Stimulated activated naive CD8-positive, alpha-beta T cell treated with anti-CD3 and anti-CD28 coated beads, Interleukin-15, amount 100 ng/mL, for 72 hours (primary cell): Measurements from ENCODE around the gene CDKL1.

Experiments used
- ATAC-seq: fragments of 150-1000 bp; cut with Tn5 transposase; 2 replicates; pipeline ENCODE4 v1.10.0; 2021; ENCODE audit warnings: mild to moderate bottlenecking, moderate library complexity
- DNase-seq, 2 donors: peaks; one replicate each; pipeline ENCODE4 v3.0.0; 2021 to 2022
- H3K27ac Mint-ChIP-seq, 2 donors: one replicate each; pipeline ENCODE4 v1.8.0; 2022; ENCODE audit warnings: mild to moderate bottlenecking in 2 of 2, mixed read lengths in 2 of 2, moderate library complexity in 2 of 2
- H3K27me3 Mint-ChIP-seq: one replicate; pipeline ENCODE4 v1.8.0; 2022; ENCODE audit warnings: mixed read lengths
- H3K4me1 Mint-ChIP-seq: one replicate; pipeline ENCODE4 v1.8.0; 2022; ENCODE audit warnings: mild to moderate bottlenecking, mixed read lengths
- H3K4me3 Mint-ChIP-seq, 2 donors: one replicate each; pipeline ENCODE4 v1.8.0; 2022; ENCODE audit warnings: mild to moderate bottlenecking in 2 of 2, mixed read lengths in 2 of 2, moderate library complexity in 1 of 2
- H3K9me3 Mint-ChIP-seq, 2 donors: one replicate each; pipeline ENCODE4 v1.8.0; 2022; ENCODE audit warnings: mixed read lengths in 2 of 2

CDKL1 gene

DNA sequence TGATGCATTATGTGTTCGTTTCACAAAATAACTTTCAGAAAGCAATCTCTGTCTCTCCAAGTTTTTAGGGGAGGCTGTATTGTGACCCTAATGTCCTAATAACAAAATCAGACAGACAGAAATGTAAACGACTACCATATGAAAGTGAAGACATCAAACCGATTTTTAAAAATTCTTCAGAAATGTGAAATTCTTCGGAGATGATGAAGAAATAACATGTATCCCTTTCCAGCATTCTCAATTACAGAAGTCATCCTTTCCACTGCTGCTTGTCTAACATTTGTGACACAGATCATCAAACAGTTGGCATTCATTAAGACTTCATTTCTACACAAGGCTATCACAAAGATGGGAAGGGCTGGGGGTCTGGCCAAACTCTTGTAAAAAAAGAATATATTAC lies 43.6 kb downstream of the CDKL1 start:
- ATAC-seq (no peak), DNase-seq (no peak)
- Mint-ChIP-seq H3K27ac (no peak overlapping the region), H3K4me3 (no peak overlapping the region), H3K4me1 (peaks cover 18% of the 10 kb centered on the region), H3K9me3 (no peaks in the 10 kb centered on the region), H3K27me3 (no peaks in the 10 kb centered on the region)

DNA sequence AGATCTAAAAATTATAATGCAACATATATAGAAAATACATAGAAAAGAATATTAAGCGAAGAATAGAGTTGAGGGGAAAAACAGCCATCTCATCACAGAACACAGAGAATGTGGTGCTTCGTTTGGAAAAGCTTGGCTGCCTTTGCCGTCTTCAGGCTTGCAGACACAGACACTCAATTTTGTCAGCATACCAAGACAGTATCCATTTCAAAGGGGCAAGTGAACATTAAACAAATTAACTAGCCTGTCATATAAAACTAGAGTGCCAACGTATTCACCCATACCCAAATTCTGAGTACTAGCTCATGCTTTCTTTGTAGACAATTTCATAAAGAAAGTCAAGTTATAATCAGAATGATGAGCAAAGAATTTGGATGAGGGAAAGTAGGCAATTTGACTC lies 44.1 kb downstream of the CDKL1 start:
- DNase-seq (no peak), ATAC-seq (no peak)
- no peak overlapping the region for H3K27ac Mint-ChIP-seq
- H3K9me3 Mint-ChIP-seq: no peaks in the 10 kb centered on the region
- H3K4me3 Mint-ChIP-seq: no peak overlapping the region
- H3K4me1 Mint-ChIP-seq: peaks cover 14% of the 10 kb centered on the region
- peaks cover 3% of the 10 kb centered on the region for H3K27me3 Mint-ChIP-seq

DNA sequence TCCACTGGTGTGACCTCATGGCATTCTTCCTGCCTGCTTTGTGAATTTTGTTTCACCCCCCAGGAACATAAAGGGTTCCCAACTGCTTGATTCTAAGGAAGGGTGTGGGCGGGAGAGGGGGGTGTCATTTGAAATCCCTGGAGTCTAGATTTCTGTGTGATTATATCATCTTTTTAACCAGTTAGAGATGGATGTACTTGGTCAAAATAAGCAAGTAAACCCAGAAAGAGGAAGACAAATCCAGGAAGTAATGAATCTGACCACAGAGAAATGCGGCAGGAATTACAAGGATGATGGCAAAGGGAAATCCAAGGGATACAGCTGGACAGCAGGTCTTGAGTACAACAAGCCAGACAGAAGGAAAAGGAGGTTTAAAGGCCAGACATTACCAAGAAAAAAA lies 45.7 kb downstream of the CDKL1 start:
- ATAC-seq (no peak), DNase-seq (no peak)
- H3K4me3 Mint-ChIP-seq: no peak overlapping the region
- H3K9me3 Mint-ChIP-seq: no peaks in the 10 kb centered on the region
- H3K4me1 Mint-ChIP-seq: peaks cover 15% of the 10 kb centered on the region
- peaks cover 8% of the 10 kb centered on the region for H3K27me3 Mint-ChIP-seq
- H3K27ac Mint-ChIP-seq: no peak overlapping the region

DNA sequence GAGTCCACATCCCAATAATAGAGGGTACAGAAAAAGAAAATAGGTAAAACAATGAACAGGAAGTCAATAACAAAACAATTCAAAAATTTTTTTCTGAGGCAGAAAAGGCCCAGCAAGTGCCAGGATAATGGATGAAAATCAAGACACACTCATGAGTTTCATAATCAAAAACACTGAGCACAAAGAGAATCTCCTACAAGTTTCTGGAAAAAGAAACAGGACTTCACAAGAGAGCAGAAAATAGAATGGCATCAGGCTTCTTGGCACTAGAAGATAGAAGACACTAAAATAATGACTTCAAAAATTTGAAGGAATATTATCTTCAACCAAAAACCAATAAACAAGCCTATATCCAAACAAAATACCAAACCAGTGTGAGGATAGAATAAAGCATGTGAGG lies 47.7 kb downstream of the CDKL1 start:
- peaks cover 21% of the 10 kb centered on the region for H3K4me1 Mint-ChIP-seq
- H3K4me3 Mint-ChIP-seq: no peak overlapping the region
- no peaks in the 10 kb centered on the region for H3K9me3 Mint-ChIP-seq
- ATAC-seq (no peak), DNase-seq (no peak)
- H3K27ac Mint-ChIP-seq: no peak overlapping the region
- H3K27me3 Mint-ChIP-seq: peaks cover 8% of the 10 kb centered on the region

DNA sequence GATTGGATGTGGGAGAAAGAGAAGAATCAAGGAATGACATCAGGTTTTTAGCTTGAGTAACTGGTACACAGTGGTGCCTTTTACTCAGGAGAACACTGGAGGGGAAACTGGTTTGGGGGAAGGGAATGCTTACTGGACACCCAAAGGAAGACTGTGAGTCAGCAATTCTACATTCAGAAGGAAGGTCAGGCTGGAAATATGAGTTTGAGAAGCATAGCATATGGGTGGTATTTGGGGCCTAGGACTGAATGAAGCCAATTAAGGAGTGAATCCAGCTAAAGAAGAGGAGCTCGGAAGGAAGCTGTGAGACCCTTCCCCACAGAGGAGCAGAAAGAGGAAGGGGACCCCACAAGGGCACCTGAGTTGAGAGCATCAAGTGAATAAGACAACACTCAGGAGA lies 49.2 kb downstream of the CDKL1 start:
- Mint-ChIP-seq H3K4me1 (peaks cover 35% of the 10 kb centered on the region), H3K27ac (no peak overlapping the region), H3K9me3 (no peaks in the 10 kb centered on the region), H3K27me3 (peaks cover 8% of the 10 kb centered on the region), H3K4me3 (no peak overlapping the region)
- no peak for ATAC-seq
- no peak for DNase-seq

DNA sequence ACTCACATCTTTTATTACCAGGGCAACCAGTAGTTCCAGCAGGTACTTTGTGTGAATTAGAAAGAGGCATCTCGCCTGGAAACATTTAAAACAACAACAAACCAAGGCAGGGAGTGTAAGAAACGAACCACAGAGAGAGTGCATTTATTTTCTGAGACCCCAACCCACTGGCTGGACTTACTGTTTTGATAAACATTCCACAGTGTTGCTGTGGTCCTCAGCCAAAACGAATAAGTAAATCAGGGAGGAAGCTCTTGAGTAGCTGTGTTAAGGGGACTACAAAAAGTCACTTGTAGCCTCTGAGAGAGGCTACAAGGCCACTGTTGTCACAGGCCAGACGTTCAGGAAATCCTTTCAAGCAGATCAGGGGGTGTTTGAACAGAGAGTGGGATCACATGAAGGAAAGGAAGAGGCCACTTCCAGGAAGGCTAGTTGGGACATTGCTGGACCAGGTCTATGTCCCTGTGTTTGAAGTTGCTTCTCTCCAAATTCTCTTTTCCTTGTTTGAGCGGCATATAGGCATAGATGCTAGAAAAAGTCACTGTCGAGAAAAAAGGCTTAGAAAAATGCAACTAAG lies 50.7 kb downstream of the CDKL1 start:
- ATAC-seq (no peak), DNase-seq (no peak)
- Mint-ChIP-seq H3K27me3 (peaks cover 8% of the 10 kb centered on the region), H3K9me3 (no peaks in the 10 kb centered on the region), H3K27ac (no peak overlapping the region), H3K4me1 (peaks cover 40% of the 10 kb centered on the region), H3K4me3 (no peak overlapping the region)

DNA sequence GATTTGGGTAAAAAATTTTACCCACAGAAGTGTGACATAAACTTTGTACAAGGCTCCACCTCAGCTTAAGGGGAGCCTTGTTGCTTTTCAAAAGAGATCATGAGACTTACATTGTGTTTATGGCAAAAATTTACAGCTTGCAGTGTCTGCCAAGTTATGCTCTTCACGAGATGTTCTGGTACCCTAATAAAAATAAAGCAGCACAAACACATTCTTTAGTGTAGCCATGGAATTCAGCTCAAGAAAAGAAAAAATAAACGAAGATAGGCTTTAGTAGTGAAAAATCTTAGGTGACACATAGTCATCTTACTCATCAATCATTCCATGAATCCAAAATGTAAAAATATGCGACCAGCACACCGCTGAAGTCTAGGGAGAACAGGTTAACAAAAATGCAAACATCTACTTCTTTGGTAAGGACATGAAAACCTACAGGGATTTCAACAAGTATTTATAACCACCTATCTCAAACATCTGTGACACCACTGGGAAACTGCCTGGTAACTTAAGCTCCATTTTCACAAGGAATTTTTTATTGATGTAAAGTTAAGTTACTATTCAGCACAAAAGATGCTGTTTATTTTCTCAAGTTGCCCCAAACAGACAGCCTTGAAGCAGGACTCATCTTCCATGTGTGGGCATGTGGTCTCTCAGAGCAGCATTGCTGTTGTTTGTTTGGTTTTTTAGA lies 51.7 kb downstream of the CDKL1 start:
- Mint-ChIP-seq H3K4me3 (no peak overlapping the region), H3K27ac (peak overlapping the region in 1 of 2 donors; percentile 89), H3K4me1 (peaks cover 40% of the 10 kb centered on the region), H3K27me3 (peaks cover 8% of the 10 kb centered on the region), H3K9me3 (no peaks in the 10 kb centered on the region)
- no peak for DNase-seq
- no peak for ATAC-seq

DNA sequence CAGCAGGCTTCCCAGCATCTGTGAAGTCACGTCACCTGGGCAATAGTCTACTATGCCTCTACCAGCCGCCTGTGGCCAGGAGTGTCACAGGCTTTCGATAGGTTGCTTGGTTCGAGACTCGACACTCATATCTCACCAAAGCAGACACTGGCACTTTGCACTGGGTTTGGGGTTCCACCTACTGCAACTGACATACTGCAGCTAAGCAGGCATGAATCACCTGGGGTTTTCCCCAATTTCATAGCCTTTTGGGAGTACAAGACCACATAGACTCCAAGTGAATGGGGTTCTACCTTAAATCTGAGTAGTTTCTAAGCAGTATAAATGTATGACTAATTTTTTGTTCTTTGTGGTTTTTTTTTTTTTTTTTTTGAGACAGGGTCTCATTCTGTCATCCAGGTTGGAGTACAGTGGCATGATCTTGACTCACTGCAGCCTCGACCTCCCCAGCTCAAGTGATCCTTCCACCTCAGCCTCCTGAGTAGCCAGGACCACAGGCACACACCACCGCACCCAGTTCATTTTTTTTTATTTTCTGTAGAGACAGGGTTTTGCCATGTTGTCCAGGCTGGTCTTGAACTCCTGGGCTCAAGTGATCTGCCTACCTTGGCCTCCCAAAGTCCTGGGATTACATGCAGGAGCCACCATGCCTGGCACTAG lies 52.4 kb downstream of the CDKL1 start:
- Mint-ChIP-seq H3K27ac (peak overlapping the region in 1 of 2 donors; percentile 89), H3K9me3 (no peaks in the 10 kb centered on the region), H3K4me3 (peak overlapping the region; percentile 39 to 62), H3K4me1 (peaks cover 40% of the 10 kb centered on the region), H3K27me3 (peaks cover 8% of the 10 kb centered on the region)
- peak; percentile 99 for ATAC-seq
- DNase-seq: peak; percentile 79 to 91

DNA sequence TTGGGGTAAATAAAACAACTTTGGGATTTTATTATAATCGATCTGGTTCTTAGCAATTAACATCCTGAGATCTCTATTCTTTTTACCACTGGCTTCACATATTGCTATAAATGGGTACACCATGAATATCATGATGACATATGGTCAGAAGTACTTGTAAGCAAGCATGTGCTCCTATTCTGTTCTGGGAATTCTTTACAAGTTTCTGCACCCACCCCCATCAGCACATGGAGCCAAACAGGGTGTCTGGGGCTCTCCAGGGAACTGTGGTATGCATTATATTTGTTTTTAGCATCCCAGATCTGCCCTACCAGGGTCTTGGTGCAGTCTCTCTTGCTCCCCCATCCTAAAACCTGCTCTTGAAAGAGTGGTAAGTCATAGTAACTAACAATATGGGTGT lies 53.2 kb downstream of the CDKL1 start:
- ATAC-seq: no peak

DNA sequence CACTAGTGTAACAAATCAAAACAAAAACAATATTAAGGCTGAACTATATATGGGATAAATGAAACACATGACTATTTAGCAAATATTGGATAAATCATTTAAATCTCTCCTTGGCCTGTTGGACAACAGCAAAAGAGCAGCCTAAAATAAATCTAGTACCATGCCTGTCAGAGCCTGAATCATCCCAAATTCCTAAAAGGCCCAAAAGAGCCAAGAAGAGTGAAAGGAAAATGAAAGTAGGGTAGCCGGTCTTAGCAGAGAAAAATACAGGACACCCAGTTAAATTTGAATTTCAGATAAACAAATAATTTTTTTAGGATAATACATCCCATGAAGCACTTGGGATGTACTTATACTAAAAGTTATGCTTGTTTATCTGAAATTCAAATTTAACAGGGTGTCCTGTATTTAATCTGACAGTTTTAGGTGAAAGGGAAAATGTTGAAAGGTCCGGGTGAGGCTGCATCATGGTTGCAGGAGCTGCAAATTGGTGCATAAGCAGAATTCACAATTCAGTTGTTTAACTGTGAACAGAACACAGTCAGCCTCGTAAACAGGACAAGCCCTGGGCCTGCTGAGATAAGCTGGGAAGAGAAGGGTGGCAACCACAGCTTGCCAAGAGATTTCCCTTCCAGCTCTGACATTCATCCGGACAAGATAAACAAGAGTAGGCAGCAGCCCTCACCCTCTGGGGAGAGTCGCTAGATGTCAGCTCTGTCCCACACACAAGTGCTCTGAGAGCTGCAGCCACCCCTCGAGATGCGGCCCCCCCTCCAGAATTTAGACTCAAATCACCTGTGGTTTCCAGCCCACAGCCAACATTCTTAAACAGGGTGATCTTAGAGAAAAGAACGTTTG lies 54.2 kb downstream of the CDKL1 start:
- ATAC-seq (peak; percentile 43), DNase-seq (peak; percentile 38 to 68)
- no peak overlapping the region for H3K27ac Mint-ChIP-seq
- no peak overlapping the region for H3K4me3 Mint-ChIP-seq
- H3K27me3 Mint-ChIP-seq: peaks cover 3% of the 10 kb centered on the region
- no peaks in the 10 kb centered on the region for H3K9me3 Mint-ChIP-seq
- peaks cover 37% of the 10 kb centered on the region for H3K4me1 Mint-ChIP-seq

More for the DNA sequence above, 53.2 kb downstream of the CDKL1 start:
- DNase-seq: no peak
- H3K9me3 Mint-ChIP-seq: no peaks in the 10 kb centered on the region
- H3K27me3 Mint-ChIP-seq: peaks cover 8% of the 10 kb centered on the region
- no peak overlapping the region for H3K4me3 Mint-ChIP-seq
- H3K4me1 Mint-ChIP-seq: peaks cover 40% of the 10 kb centered on the region
- no peak overlapping the region for H3K27ac Mint-ChIP-seq

DNA sequence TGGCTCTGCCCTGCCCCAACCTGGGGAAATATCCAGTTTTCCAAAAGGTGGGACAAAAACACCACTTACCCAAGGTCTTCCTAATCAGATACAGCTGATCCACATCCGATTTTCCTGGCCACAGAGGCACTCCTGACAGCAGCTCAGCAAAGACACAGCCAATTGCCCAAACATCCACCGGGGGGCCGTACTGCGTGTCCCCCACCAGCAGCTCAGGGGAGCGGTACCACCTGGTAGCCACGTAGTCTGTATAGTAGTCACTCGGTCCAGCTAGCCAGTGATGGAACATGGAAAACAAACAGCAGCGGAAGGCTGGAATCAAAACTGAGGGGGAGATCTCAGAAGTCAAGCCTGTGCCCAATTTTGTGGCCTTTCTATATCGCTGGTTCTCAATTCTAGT lies 55.7 kb downstream of the CDKL1 start:
- H3K27ac Mint-ChIP-seq: no peak overlapping the region
- ATAC-seq: no peak

DNA sequence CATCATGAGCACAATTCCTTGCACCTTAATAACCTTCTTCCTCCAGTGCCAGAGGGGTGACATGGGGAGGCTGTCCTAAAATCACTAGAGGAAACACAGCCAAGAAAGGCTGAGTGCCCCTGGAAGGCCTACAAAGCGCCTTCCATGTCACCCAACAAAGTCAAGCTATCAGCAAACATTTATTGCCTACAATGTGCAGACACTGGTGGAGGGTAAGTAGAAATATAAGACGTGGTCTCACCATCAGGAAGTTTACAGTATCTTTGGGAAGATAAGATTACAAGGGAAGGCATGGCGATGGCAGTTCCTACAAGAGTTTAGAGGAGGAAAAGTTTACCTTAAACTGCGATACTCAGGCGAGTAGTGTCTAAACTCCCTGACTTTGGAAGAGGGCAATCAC lies 56.6 kb downstream of the CDKL1 start:
- DNase-seq (no peak), ATAC-seq (no peak)
- H3K4me3 Mint-ChIP-seq: no peak overlapping the region
- H3K27me3 Mint-ChIP-seq: no peaks in the 10 kb centered on the region
- H3K9me3 Mint-ChIP-seq: no peaks in the 10 kb centered on the region
- no peak overlapping the region for H3K27ac Mint-ChIP-seq
- peaks cover 50% of the 10 kb centered on the region for H3K4me1 Mint-ChIP-seq

More for the DNA sequence above, 55.7 kb downstream of the CDKL1 start:
- Mint-ChIP-seq H3K4me3 (no peak overlapping the region), H3K9me3 (no peaks in the 10 kb centered on the region), H3K27me3 (no peaks in the 10 kb centered on the region), H3K4me1 (peaks cover 45% of the 10 kb centered on the region)
- no peak for DNase-seq

DNA sequence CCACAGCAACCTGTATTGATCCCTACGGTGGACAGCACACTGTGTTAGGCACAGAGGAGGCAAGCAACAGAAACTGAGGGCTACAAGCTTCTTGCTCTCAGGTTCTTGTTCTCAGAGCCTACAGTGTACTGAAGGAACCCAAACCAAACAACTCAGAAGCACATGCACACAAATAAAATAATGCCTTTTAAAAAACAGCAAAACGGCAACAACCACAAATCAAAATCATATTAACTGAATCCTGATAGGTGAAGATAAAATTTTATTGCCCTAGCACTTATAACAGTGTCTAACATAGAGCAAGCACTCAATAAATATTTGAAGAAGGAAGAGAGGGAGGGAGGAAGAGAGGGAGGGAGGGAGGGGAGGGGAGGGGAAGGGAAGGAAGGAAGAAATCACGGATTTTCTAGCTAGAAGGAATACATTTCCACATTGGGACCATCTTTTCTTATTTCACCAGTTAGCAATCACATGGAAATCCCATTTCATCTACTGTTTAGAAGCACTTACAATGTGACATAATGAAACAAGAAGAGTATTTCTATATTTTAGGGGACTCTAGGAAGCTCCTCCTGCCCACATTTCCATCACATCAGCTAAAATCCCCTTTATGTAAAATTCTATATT lies 57.4 kb downstream of the CDKL1 start:
- Mint-ChIP-seq H3K27ac (no peak overlapping the region), H3K4me1 (peaks cover 42% of the 10 kb centered on the region), H3K27me3 (no peaks in the 10 kb centered on the region), H3K4me3 (no peak overlapping the region), H3K9me3 (no peaks in the 10 kb centered on the region)
- DNase-seq: no peak
- no peak for ATAC-seq

DNA sequence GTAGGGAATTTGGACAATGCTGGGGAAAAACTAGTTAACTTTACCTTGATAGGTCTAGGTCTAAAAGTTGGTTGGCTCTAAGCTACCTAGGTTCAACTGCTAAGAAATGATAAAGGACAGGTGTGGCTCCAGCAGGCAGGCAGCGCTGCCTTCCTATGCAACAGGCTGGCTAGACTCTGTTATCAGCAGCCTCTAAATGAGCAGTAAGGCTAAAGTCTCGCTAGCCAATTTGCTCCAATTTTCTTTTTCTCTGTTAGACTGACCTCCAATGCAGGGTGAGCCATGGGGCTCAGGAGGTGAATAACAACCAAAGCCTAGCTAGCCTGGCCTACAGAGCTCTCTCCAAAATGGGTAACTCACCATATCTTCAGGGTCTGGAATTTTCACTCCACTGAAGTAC lies 58.1 kb downstream of the CDKL1 start:
- no peak for DNase-seq
- no peaks in the 10 kb centered on the region for H3K9me3 Mint-ChIP-seq
- H3K4me1 Mint-ChIP-seq: peaks cover 35% of the 10 kb centered on the region
- H3K27me3 Mint-ChIP-seq: no peaks in the 10 kb centered on the region
- no peak overlapping the region for H3K4me3 Mint-ChIP-seq
- H3K27ac Mint-ChIP-seq: no peak overlapping the region
- ATAC-seq: no peak
